Testis (tissue), 2 donors: ENCODE data around the gene GRK3.

Experiments used
- CTCF ChIP-seq, 3 experiments: fragments of 450-650 bp in 2 of 3; fragments of 200-600 bp in 1 of 3; sonication (generic) in 1 of 3; IDR thresholded peaks; one replicate each; pipeline ENCODE4 v1.5.1; 2016 to 2019; ENCODE audit warnings: antibody characterized with exemption in 3 of 3, mild to moderate bottlenecking in 2 of 3, moderate library complexity in 1 of 3
- POLR2A ChIP-seq: fragments of 450-650 bp; IDR thresholded peaks from one replicate; pipeline ENCODE4 v1.6.1; 2017; ENCODE audit warnings: antibody characterized with exemption, mild to moderate bottlenecking, moderate library complexity

- TF ChIP-seq POLR2A: no peak
- TF ChIP-seq CTCF (IDR thresholded peaks at IDR 0.05): no peak
Observed at GRCh38 chr22:25546751-25547150, 17.7 kb upstream of the GRK3 start.
